SK-N-SH treated with all-trans-retinoic acid at 6 μM for 48 hours (cell line): Measurements from ENCODE around the gene NAP1L4.

ENCODE experiments used
- CREB5 ChIP-seq: fragments of 250-450 bp; sonication (Bioruptor Pico); IDR thresholded peaks from 2 replicates; pipeline ENCODE4 v1.5.1; 2020; ENCODE audit warnings: low read depth, mild to moderate bottlenecking, moderate library complexity
- ISL1 ChIP-seq: fragments of 250-450 bp; sonication (Bioruptor Pico); IDR thresholded peaks from 2 replicates; pipeline ENCODE4 v2.1.2; 2022; ENCODE audit warnings: mild to moderate bottlenecking, moderate library complexity
- POU6F1 ChIP-seq: fragments of 250-450 bp; sonication (Bioruptor Pico); IDR thresholded peaks from 2 replicates; pipeline ENCODE4 v1.8.0; 2021; ENCODE audit warnings: low read depth, mild to moderate bottlenecking, moderate library complexity, borderline replicate concordance
- PPARA ChIP-seq: fragments of 250-450 bp; sonication (Bioruptor Pico); IDR thresholded peaks from 2 replicates; pipeline ENCODE4 v1.5.0; 2020; ENCODE audit warnings: mild to moderate bottlenecking, borderline replicate concordance
- RARB ChIP-seq: fragments of 250-450 bp; sonication (Bioruptor Pico); IDR thresholded peaks from 2 replicates; pipeline ENCODE4 v1.8.0; 2021; ENCODE audit warnings: mild to moderate bottlenecking, moderate library complexity
- ZFP3 ChIP-seq: fragments of 250-450 bp; sonication (Bioruptor Pico); IDR thresholded peaks from 2 replicates; pipeline ENCODE4 v1.5.0; 2020; ENCODE audit warnings: mild to moderate bottlenecking, moderate library complexity
- ZNF70 ChIP-seq: fragments of 450-650 bp; formaldehyde crosslinking; IDR thresholded peaks from 2 replicates; pipeline ENCODE4 v1.5.0; 2020; ENCODE audit warnings: mild to moderate bottlenecking, moderate library complexity

- TF ChIP-seq ZFP3 (CRISPR knock-in tag) (no peak), ISL1 (CRISPR knock-in tag) (no peak), CREB5 (CRISPR knock-in tag) (no peak), ZNF70 (CRISPR knock-in tag) (no peak), RARB (CRISPR knock-in tag) (no peak), PPARA (CRISPR knock-in tag) (no peak), POU6F1 (no peak)
Observed at GRCh38 chr11:3004481-3004880, 12.4 kb upstream of the NAP1L4 start.
